IMR-90 (cell line): ENCODE data around the gene TTC29. TPM values are rescaled to one million over a fixed set of nuclear protein-coding genes. Genes with fewer than 3 reads are reported as not detected.
A peak's percentile ranks its signal among the peaks of the same experiment; 100 is the strongest.
"Not testable (repeated sequence)": the region's sequence is repeated elsewhere in the genome, so short reads cannot be mapped to it uniquely, and the experiment has no call there.

Experiments
- ATAC-seq: fragments of 200-7000 bp; cut with Tn5 transposase; 2 replicates; pipeline ENCODE4 v1.9.1; 2020; ENCODE audit warnings: low read depth, mild to moderate bottlenecking, moderate library complexity
- BruUV-seq: library from RNA; stranded (reverse); fragments of 400-500 nt; replicated peaks from 2 replicates; lab custom pipeline; 2021; lab: Mats Ljungman, UMichigan
- CTCF ChIA-PET: fragments of 300-600 bp; formaldehyde crosslinking; extraction: SDS; loops from one replicate; lab custom pipeline; 2021; ENCODE audit warnings: antibody characterized with exemption; lab: Yijun Ruan, JAX
- POLR2A ChIA-PET: fragments of 300-600 bp; sonication (Branson Sonifier 250); formaldehyde crosslinking; loops from one replicate; lab custom pipeline; 2022; ENCODE audit warnings: antibody characterized with exemption; ENCODE audit not compliant: unreplicated experiment; lab: Charles Lee
- DNase-seq: peaks from one replicate; pipeline ENCODE4 v3.0.0; 2013
- H2AFZ ChIP-seq: replicated peaks from 2 replicates; pipeline ENCODE3; 2013; ENCODE audit warnings: low read length, mild to moderate bottlenecking; ENCODE audit not compliant: poor library complexity
- H2AK5ac ChIP-seq: 2 replicates; pipeline ENCODE4 v1.6.1; 2013; ENCODE audit warnings: low read depth, low read length, inconsistent platforms
- H2AK9ac ChIP-seq: replicated peaks from 2 replicates; pipeline ENCODE3; 2013; ENCODE audit warnings: mild to moderate bottlenecking, low read depth, low read length, moderate library complexity; ENCODE audit not compliant: poor library complexity
- H2BK120ac ChIP-seq: 2 replicates; pipeline ENCODE4 v1.6.1; 2013; ENCODE audit warnings: low read depth, low read length, inconsistent platforms
- H2BK15ac ChIP-seq: 3 replicates; pipeline ENCODE4 v1.6.1; 2013; ENCODE audit warnings: low read depth, low read length, inconsistent platforms
- H2BK20ac ChIP-seq: 2 replicates; pipeline ENCODE4 v1.6.1; 2013; ENCODE audit warnings: low read depth, mild to moderate bottlenecking, inconsistent platforms, low read length, moderate library complexity
- H2BK5ac ChIP-seq: 2 replicates; pipeline ENCODE4 v1.6.1; 2013; ENCODE audit warnings: mild to moderate bottlenecking, low read depth, low read length, inconsistent platforms; ENCODE audit not compliant: poor library complexity, severe bottlenecking
- H3K14ac ChIP-seq: replicated peaks from 2 replicates; pipeline ENCODE4 v1.6.1; 2013; ENCODE audit warnings: low read depth, low read length, inconsistent platforms
- H3K18ac ChIP-seq: 2 replicates; pipeline ENCODE4 v1.6.1; 2013; ENCODE audit warnings: low read depth, low read length, control low read depth
- H3K23ac ChIP-seq: 2 replicates; pipeline ENCODE4 v1.6.1; 2013; ENCODE audit warnings: low read depth, low read length, inconsistent platforms
- H3K27ac ChIP-seq: 2 replicates; pipeline ENCODE4 v1.5.1; 2013; ENCODE audit warnings: mild to moderate bottlenecking, control low read depth, low read length; ENCODE audit not compliant: insufficient read depth
- H3K27me3 ChIP-seq: 2 replicates; pipeline ENCODE4 v1.6.1; 2013; ENCODE audit warnings: low read length; ENCODE audit not compliant: control insufficient read depth, insufficient read depth
- H3K36me3 ChIP-seq: 2 replicates; pipeline ENCODE4 v1.6.1; 2013; ENCODE audit warnings: low read length, mixed read lengths; ENCODE audit not compliant: control insufficient read depth, insufficient read depth
- H3K4ac ChIP-seq: 2 replicates; pipeline ENCODE4 v1.6.1; 2013; ENCODE audit warnings: low read depth, low read length, inconsistent platforms
- H3K4me1 ChIP-seq: 2 replicates; pipeline ENCODE4 v1.6.1; 2013; ENCODE audit warnings: low read length, mixed read lengths; ENCODE audit not compliant: control insufficient read depth, insufficient read depth
- H3K4me2 ChIP-seq: 2 replicates; pipeline ENCODE4 v1.6.1; 2013; ENCODE audit warnings: low read depth, mild to moderate bottlenecking, control low read depth, low read length, moderate library complexity
- H3K4me3 ChIP-seq: 2 replicates; pipeline ENCODE4 v1.5.1; 2013; ENCODE audit warnings: low read depth, mild to moderate bottlenecking, control low read depth, low read length, moderate library complexity; ENCODE audit not compliant: insufficient read depth
- H3K56ac ChIP-seq: 2 replicates; pipeline ENCODE4 v1.6.1; 2013; ENCODE audit warnings: low read length, inconsistent platforms; ENCODE audit not compliant: insufficient read depth; ENCODE audit errors: extremely low read depth
- H3K79me1 ChIP-seq, 2 experiments: 2 replicates each; pipeline ENCODE4 v1.6.1; 2013; ENCODE audit warnings: low read length in 2 of 2, inconsistent platforms in 1 of 2, low read depth in 1 of 2
- H3K9ac ChIP-seq: 2 replicates; pipeline ENCODE4 v1.6.1; 2013; ENCODE audit warnings: low read depth, low read length, control low read depth
- H3K9me1 ChIP-seq: 2 replicates; pipeline ENCODE4 v1.6.1; 2013; ENCODE audit warnings: low read length, inconsistent platforms; ENCODE audit not compliant: insufficient read depth
- H3K9me3 ChIP-seq: 2 replicates; pipeline ENCODE4 v1.6.1; 2013; ENCODE audit warnings: low read length; ENCODE audit not compliant: control insufficient read depth, insufficient read depth
- H4K20me1 ChIP-seq: 2 replicates; pipeline ENCODE4 v1.6.1; 2013; ENCODE audit warnings: low read length, inconsistent platforms; ENCODE audit not compliant: insufficient read depth
- H4K5ac ChIP-seq: 2 replicates; pipeline ENCODE4 v1.6.1; 2013; ENCODE audit warnings: mild to moderate bottlenecking, low read depth, low read length, control low read depth
- H4K8ac ChIP-seq, 2 experiments: 2 replicates each; pipeline ENCODE4 v1.6.1; 2013; ENCODE audit warnings: low read depth in 2 of 2, low read length in 2 of 2, control low read depth in 1 of 2, inconsistent platforms in 1 of 2
- H4K91ac ChIP-seq: 2 replicates; pipeline ENCODE4 v1.6.1; 2013; ENCODE audit warnings: low read depth, low read length, inconsistent platforms; ENCODE audit not compliant: insufficient read depth
- CEBPB ChIP-seq: IDR thresholded peaks from 2 replicates; pipeline ENCODE4 v1.6.1; 2012; ENCODE audit warnings: low read depth, low read length, improper control_type of control experiment
- WGBS, 2 experiments: methylation state at CpG; one replicate each; pipeline versions ENCODE4 v1.1.5 to v1.1.7; 2013; ENCODE audit warnings: missing lambda C conversion rate in 2 of 2; ENCODE audit not compliant: insufficient read length in 1 of 2; ENCODE audit errors: extremely low coverage in 2 of 2; 5-methylcytosine and 5-hydroxymethylcytosine counted together
- dilution Hi-C: fragments of 300-500 bp; cut with HindIII; formaldehyde crosslinking; loops from one replicate; pipeline ENCODE4 v1.14.3; 2018; ENCODE audit warnings: low sequenced_read_pairs; ENCODE audit not compliant: unreplicated experiment
- in situ Hi-C: fragments of 300-500 bp; cut with MboI; formaldehyde crosslinking; loops from 3 replicates; pipeline ENCODE4 v1.14.3; 2019; ENCODE audit warnings: low sequenced_read_pairs, inconsistent platforms, mixed read lengths
- intact Hi-C: fragments of 100-400 bp; cut with micrococcal nuclease; formaldehyde crosslinking; loops from 2 replicates; pipeline ENCODE4 v1.10.0; 2022
- polyA plus RNA-seq, 3 experiments: library from polyadenylated mRNA; depleted of rRNA; stranded (reverse); fragments of >200 nt; gene quantifications; 2 replicates each; pipeline ENCODE4 v1.2.3, GENCODE V29; 2012; ENCODE audit warnings: low replicate concordance in 1 of 3
- total RNA-seq: library from RNA; depleted of rRNA; stranded (reverse); fragments of >200 nt; gene quantifications from 2 replicates; pipeline ENCODE4 v1.2.3, GENCODE V29; 2012
- TF ChIP-seq, protein P1 (sequence below): fragments of 150-350 bp; IDR thresholded peaks from 2 replicates; pipeline ENCODE4 v1.6.1; 2016; ENCODE audit warnings: low read depth, mild to moderate bottlenecking, low read length, moderate library complexity, borderline replicate concordance
- TF ChIP-seq, protein P2 (sequence below): conservative IDR thresholded peaks from 2 replicates; pipeline ENCODE4 v1.5.1; 2012; ENCODE audit warnings: mild to moderate bottlenecking, low read depth, low read length, improper control_type of control experiment

TTC29 gene
- total and polyA plus RNA-seq, 2 of the 4 experiments (the other 2 are of a cell fraction): not detected

DNA sequence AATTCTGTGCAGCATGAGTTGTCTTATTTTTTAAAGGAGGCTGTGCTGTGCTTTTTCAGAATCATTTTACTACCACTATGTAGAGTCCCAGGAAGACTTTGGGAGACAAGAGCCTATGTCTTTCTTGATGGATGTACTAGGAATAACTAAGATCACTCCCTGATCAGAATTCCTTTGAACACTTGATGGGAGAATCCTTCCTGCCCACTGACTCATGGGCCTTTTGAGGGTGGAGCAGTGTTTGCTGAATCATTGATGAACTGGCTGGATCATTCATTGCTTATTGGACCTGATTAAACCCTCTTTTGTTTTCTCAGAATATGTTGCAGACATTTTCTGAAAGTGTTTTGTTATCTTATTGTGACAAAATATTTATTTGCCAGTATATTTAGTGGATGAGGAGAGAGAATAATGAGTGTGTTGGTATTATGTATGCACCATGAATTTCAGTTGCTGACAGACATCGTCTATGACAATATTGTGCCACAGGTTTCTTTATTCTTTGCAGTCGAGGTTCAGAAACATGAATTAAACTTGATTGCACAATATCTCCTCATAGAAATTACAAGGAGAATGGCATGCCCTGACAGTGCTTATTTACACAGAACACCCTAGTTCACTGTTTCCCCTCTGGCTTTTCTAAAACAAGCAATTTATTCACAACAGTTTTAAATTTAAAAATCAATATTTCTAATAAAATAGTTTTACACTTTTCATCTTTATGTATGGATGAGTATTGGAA, 270.7 kb downstream of the TTC29 start:
- no peaks in the 10 kb centered on the region for H4K20me1 ChIP-seq
- no peaks in the 10 kb centered on the region for H3K4me1 ChIP-seq
- TF ChIP-seq CEBPB: peak; percentile 74
- TF ChIP-seq, protein P1, sequence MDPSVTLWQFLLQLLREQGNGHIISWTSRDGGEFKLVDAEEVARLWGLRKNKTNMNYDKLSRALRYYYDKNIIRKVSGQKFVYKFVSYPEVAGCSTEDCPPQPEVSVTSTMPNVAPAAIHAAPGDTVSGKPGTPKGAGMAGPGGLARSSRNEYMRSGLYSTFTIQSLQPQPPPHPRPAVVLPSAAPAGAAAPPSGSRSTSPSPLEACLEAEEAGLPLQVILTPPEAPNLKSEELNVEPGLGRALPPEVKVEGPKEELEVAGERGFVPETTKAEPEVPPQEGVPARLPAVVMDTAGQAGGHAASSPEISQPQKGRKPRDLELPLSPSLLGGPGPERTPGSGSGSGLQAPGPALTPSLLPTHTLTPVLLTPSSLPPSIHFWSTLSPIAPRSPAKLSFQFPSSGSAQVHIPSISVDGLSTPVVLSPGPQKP: no peak
- TF ChIP-seq, protein P2, sequence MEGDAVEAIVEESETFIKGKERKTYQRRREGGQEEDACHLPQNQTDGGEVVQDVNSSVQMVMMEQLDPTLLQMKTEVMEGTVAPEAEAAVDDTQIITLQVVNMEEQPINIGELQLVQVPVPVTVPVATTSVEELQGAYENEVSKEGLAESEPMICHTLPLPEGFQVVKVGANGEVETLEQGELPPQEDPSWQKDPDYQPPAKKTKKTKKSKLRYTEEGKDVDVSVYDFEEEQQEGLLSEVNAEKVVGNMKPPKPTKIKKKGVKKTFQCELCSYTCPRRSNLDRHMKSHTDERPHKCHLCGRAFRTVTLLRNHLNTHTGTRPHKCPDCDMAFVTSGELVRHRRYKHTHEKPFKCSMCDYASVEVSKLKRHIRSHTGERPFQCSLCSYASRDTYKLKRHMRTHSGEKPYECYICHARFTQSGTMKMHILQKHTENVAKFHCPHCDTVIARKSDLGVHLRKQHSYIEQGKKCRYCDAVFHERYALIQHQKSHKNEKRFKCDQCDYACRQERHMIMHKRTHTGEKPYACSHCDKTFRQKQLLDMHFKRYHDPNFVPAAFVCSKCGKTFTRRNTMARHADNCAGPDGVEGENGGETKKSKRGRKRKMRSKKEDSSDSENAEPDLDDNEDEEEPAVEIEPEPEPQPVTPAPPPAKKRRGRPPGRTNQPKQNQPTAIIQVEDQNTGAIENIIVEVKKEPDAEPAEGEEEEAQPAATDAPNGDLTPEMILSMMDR: no peak
- no peaks in the 10 kb centered on the region for H3K36me3 ChIP-seq
- H3K4me2 ChIP-seq: no peak overlapping the region
- no peak overlapping the region for H3K56ac ChIP-seq
- H2AK5ac ChIP-seq: no peak overlapping the region
- dilution Hi-C loops (no loop called here), intact Hi-C loops (no loop called here), in situ Hi-C loops (no loop called here)
- H2BK20ac ChIP-seq: no peak overlapping the region
- no peaks in the 10 kb centered on the region for H3K27me3 ChIP-seq
- H3K18ac ChIP-seq: no peak overlapping the region
- no peak overlapping the region for H3K4ac ChIP-seq
- H3K23ac ChIP-seq: no peak overlapping the region
- H2BK120ac ChIP-seq: no peak overlapping the region
- H2BK15ac ChIP-seq: no peak overlapping the region
- H3K27ac ChIP-seq: no peak overlapping the region
- BruUV-seq: no TSS peak
- CTCF ChIA-PET: no interaction called here
- H3K9me1 ChIP-seq: no peaks in the 10 kb centered on the region
- no peaks in the 10 kb centered on the region for H3K79me1 ChIP-seq
- POLR2A ChIA-PET: no interaction called here
- no peak overlapping the region for H3K9ac ChIP-seq
- H4K5ac ChIP-seq: no peak overlapping the region
- no peak overlapping the region for H2AK9ac ChIP-seq
- no peaks in the 10 kb centered on the region for H3K9me3 ChIP-seq
- no peak for ATAC-seq
- no peak for DNase-seq
- H2AFZ ChIP-seq: no peak overlapping the region
- no peak overlapping the region for H4K91ac ChIP-seq
- no CpG with 5 or more reads among the region's 2 CpGs for WGBS, 2 experiments
- H3K4me3 ChIP-seq: no peak overlapping the region
- H3K14ac ChIP-seq: no peak overlapping the region
- H4K8ac ChIP-seq: no peak overlapping the region
- no peak overlapping the region for H2BK5ac ChIP-seq

DNA sequence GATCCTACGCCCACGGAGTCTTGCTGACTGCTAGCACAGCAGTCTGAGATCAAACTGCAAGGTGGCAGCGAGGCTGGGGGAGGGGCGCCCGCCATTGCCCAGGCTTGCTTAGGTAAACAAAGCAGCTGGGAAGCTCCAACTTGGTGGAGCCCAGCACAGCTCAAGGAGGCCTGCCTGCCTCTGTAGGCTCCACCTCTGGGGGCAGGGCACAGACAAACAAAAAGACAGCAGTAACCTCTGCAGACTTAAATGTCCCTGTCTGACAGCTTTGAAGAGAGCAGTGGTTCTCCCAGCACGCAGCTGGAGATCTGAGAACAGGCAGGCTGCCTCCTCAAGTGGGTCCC, 281.7 kb downstream of the TTC29 start:
- H2BK5ac ChIP-seq, CTCF ChIA-PET, H3K27ac ChIP-seq, H3K36me3 ChIP-seq, ATAC-seq, H3K9ac ChIP-seq, POLR2A ChIA-PET, H4K91ac ChIP-seq, dilution Hi-C loops, H3K4ac ChIP-seq, H4K20me1 ChIP-seq, in situ Hi-C loops, intact Hi-C loops, H3K9me1 ChIP-seq, H3K79me1 ChIP-seq, H3K56ac ChIP-seq, H3K4me2 ChIP-seq, H3K4me1 ChIP-seq, H3K14ac ChIP-seq, H2AFZ ChIP-seq, H2AK5ac ChIP-seq, H3K4me3 ChIP-seq, H2BK15ac ChIP-seq, H3K18ac ChIP-seq, H4K8ac ChIP-seq, H2BK120ac ChIP-seq, H4K5ac ChIP-seq, H2BK20ac ChIP-seq, H3K9me3 ChIP-seq, BruUV-seq, H2AK9ac ChIP-seq, H3K23ac ChIP-seq, DNase-seq, H3K27me3 ChIP-seq: not testable (repeated sequence)
- no CpG with 5 or more reads among the region's 6 CpGs for WGBS, 2 experiments
